Endothelial cell (in vitro differentiated cells): ENCODE data around the gene LRRC38. TPM values are rescaled to one million over a fixed set of nuclear protein-coding genes. Genes with fewer than 3 reads are reported as not detected.

ENCODE experiments used
- DNase-seq: peaks from one replicate; pipeline ENCODE4 v3.0.0; 2021; ENCODE audit warnings: low spot score
- H3K27ac Mint-ChIP-seq: one replicate; pipeline ENCODE4 v1.8.0; 2021; ENCODE audit warnings: mixed read lengths, inconsistent platforms; ENCODE audit not compliant: unreplicated experiment
- H3K27me3 Mint-ChIP-seq: one replicate; pipeline ENCODE4 v1.8.0; 2021; ENCODE audit warnings: mild to moderate bottlenecking, moderate library complexity, mixed read lengths, inconsistent platforms; ENCODE audit not compliant: unreplicated experiment
- H3K36me3 Mint-ChIP-seq: one replicate; pipeline ENCODE4 v1.8.0; 2021; ENCODE audit warnings: mild to moderate bottlenecking, low read depth, mixed read lengths, inconsistent platforms; ENCODE audit not compliant: unreplicated experiment
- H3K4me1 Mint-ChIP-seq: one replicate; pipeline ENCODE4 v1.8.0; 2021; ENCODE audit warnings: mild to moderate bottlenecking, mixed read lengths, inconsistent platforms; ENCODE audit not compliant: unreplicated experiment
- H3K4me3 Mint-ChIP-seq: one replicate; pipeline ENCODE4 v1.8.0; 2021; ENCODE audit warnings: mild to moderate bottlenecking, mixed read lengths, inconsistent platforms; ENCODE audit not compliant: unreplicated experiment
- H3K9me3 Mint-ChIP-seq: one replicate; pipeline ENCODE4 v1.8.0; 2021; ENCODE audit warnings: mixed read lengths, inconsistent platforms; ENCODE audit not compliant: unreplicated experiment
- CTCF ChIP-seq: fragments of 200-600 bp; sonication (generic); IDR thresholded peaks from one replicate; pipeline ENCODE4 v1.5.0; 2021; ENCODE audit warnings: antibody characterized with exemption; ENCODE audit not compliant: unreplicated experiment
- total RNA-seq: library from RNA; stranded (reverse); fragmentation: NEBNext Ultra II Directional; extraction: Animal tissue kit (Norgen Biotek cat#: 25700); gene quantifications from one replicate; pipeline ENCODE4 v1.2.1, GENCODE V29; 2021; ENCODE audit not compliant: unreplicated experiment

LRRC38 gene
- total RNA-seq, 1 donor from 2014 or later = not detected

GRCh38 chr1:13492711-13493110, 21.1 kb downstream of the LRRC38 start:
- H3K4me3 Mint-ChIP-seq = no peak overlapping the region
- DNase-seq = no peak
- no peaks in the 10 kb centered on the region for H3K36me3 Mint-ChIP-seq
- peaks cover 5% of the 10 kb centered on the region for H3K27me3 Mint-ChIP-seq
- TF ChIP-seq CTCF = no peak
- H3K27ac Mint-ChIP-seq = no peak overlapping the region
- H3K9me3 Mint-ChIP-seq = no peaks in the 10 kb centered on the region
- H3K4me1 Mint-ChIP-seq = no peaks in the 10 kb centered on the region

GRCh38 chr1:13487957-13488356, 25.8 kb downstream of the LRRC38 start:
- Mint-ChIP-seq H3K9me3 (no peaks in the 10 kb centered on the region), H3K4me1 (no peaks in the 10 kb centered on the region), H3K27me3 (peaks cover 2% of the 10 kb centered on the region), H3K4me3 (no peak overlapping the region), H3K27ac (no peak overlapping the region), H3K36me3 (no peaks in the 10 kb centered on the region)
- DNase-seq = no peak
- TF ChIP-seq CTCF = no peak

DNA sequence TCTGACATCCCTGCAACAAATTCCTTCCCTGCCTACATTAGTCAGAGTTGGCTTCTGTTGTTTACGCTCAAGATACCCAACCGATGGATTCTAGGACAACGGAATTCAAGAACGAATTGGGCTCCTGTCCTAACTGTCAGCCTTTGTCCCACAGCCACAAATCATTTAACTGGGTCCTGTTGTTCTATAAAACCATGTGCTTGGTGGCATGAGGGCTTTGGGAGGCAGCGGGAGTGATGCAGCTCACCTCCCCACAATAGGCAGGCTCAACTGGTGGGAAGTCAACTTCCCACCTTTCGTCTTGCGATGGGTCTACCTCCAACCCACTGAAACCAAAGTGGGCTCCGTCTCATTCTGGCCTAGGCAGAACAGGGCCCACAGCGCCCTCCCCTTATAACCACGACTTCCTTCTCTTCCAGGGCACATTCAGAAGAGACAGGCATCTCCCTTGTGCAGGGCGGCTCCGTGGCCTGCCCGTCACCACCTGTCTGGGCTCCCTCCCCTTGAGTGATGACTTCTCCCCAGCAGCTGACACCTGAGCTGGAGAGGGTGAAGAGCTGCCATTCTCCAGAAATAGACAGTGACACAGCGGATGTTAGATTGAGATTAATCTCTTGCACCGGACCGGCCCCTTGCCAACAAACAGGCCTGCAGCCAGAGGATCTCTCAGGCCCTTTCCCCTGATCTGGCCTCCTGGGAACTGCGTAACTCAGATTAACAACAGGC, 26.5 kb downstream of the LRRC38 start:
- DNase-seq = no peak
- TF ChIP-seq CTCF = no peak
- no peaks in the 10 kb centered on the region for H3K27me3 Mint-ChIP-seq
- no peaks in the 10 kb centered on the region for H3K36me3 Mint-ChIP-seq
- no peak overlapping the region for H3K4me3 Mint-ChIP-seq
- no peak overlapping the region for H3K27ac Mint-ChIP-seq
- H3K9me3 Mint-ChIP-seq = no peaks in the 10 kb centered on the region
- H3K4me1 Mint-ChIP-seq = no peaks in the 10 kb centered on the region

- H3K4me1 Mint-ChIP-seq = no peaks in the 10 kb centered on the region
These were observed 29.9 kb downstream of the LRRC38 start for GRCh38 chr1:13483946-13484345.

More at GRCh38 chr1:13483946-13484345, 29.9 kb downstream of the LRRC38 start:
- H3K4me3 Mint-ChIP-seq = no peak overlapping the region
- H3K36me3 Mint-ChIP-seq = no peaks in the 10 kb centered on the region
- no peak for TF ChIP-seq CTCF
- DNase-seq = no peak
- no peaks in the 10 kb centered on the region for H3K9me3 Mint-ChIP-seq
- no peak overlapping the region for H3K27ac Mint-ChIP-seq
- peaks cover 4% of the 10 kb centered on the region for H3K27me3 Mint-ChIP-seq
